ENCODE results near the gene HGFAC.

HGFAC gene

GRCh38 chr4:3427134-3427476, 14.7 kb upstream of the HGFAC start:
- DNase-seq, result no peak

DNA sequence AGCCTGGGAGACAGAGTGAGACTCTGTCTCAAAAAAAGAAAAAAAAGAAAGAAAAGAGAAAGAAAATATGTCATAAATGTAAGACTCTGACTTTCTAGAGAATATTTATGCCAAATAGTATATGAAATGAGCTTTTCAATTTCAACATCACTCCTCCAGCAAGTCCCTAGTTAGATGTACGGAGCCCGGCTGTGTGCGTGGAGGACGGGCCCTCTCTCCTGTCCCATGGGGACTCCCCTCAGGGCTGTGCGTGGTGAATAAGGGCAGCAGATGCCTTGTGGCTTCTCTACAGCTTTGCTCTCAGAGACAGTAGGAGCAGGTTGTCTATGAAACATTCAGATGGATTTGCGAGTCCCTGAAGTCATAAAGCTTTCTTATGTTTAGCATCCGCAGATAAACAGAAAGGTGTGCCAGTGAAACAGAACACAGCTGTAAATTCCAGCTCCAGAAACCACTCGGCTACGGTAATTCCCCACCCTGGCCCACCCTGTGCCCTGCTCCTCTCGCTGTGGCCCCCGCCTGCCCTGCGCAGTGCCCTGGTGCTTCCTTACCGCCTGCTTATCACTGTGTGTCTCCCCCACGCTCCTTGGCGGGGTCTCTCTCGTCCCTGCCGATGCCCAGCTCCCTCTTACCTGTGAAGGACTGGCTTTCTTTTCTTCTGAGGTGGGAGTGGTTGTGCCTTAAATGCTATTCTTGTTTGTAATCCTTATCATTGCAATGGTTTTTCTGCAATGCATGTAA, 13.9 kb upstream of the HGFAC start:
- no peak for DNase-seq

GRCh38 chr4:3429651-3430050, 12.1 kb upstream of the HGFAC start:
- DNase-seq, result no peak

GRCh38 chr4:3430524-3430923, 11.2 kb upstream of the HGFAC start:
- DNase-seq, result no peak

DNA sequence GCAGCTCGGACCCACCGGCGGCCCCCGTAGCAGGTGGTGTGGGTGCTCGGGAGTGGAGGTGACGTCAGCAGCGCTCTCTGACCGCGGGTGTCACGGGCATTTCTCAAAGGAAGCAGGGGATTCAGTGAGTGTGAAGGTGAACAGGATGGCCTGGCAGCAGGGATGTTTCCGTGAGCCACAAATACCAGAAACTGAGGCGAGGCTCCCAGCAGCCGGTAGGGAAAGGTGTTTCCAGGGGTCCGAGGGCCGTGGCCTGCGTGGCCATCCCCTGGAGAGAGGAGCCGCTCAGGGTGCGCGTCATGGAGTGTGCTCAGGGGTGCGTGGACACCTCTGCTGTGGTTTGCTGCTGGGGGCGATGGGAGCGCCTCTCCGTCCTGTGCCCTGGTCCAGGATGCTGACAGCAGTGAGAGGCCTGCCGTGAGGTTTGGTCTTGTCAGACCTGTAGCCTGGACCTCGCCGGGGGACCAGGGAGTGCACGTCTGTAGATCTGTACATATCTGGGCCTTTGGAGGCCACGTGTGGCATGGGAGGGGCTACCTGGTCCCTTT, 10.2 kb upstream of the HGFAC start:
- no peak for DNase-seq

- DNase-seq, result no peak
These were observed 9.4 kb upstream of the HGFAC start for GRCh38 chr4:3432381-3432790.

GRCh38 chr4:3433138-3433869, 8.5 kb upstream of the HGFAC start:
- DNase-seq, result no peak

DNA sequence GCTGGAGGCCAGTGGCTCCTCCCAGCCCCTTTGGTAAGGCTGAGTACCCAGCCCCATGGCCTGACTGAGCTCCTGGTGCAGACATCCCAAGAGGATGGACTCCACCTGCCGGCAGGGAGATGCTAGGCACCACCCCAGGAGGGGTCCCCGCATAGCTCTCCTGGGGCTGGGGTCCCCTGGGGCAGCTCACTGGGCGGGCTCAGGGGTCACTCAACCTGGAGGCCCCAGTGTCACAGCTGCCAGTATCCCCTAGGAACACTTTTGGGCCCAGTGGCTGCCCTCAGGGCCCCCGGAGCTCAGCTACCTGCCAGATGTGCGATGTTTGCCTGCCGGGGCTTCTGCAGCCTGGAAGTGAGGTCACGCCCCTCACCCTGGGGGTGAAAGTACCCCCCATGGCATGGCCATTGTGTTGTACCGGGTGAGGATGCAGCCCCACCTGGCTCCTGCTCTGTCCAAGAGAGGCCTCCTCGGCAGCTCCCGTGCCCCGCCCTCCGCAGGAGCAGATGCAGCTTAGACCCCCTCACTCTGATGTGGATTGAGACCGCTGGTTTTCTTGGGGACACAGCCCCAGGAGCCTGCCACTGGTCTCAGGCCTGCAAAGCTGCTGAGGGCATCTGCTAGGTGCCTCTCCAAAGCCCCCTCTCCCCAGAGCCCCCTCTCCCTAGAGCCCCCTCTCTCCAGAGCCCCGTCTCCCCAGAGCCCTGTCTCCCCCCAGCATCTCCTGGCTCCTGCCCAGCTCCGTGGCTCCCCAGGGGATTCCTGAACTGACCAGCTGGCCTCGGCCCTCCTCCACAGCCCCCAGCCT, 6.7 kb upstream of the HGFAC start:
- DNase-seq, result no peak

DNA sequence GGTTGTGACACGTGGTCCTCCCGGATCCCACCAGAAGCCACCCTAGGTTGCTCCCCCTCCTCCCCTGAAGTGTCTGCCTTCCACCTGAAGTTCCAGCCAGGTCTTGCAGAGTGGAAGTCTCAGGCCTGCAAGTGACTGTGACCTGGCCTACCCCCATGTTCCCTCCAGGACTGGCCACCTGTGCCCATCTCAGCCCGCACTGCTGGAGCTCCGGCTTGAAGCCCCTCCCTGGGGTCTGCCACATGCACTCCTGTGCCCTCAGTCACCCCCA, 6.1 kb upstream of the HGFAC start:
- no peak for DNase-seq

DNA sequence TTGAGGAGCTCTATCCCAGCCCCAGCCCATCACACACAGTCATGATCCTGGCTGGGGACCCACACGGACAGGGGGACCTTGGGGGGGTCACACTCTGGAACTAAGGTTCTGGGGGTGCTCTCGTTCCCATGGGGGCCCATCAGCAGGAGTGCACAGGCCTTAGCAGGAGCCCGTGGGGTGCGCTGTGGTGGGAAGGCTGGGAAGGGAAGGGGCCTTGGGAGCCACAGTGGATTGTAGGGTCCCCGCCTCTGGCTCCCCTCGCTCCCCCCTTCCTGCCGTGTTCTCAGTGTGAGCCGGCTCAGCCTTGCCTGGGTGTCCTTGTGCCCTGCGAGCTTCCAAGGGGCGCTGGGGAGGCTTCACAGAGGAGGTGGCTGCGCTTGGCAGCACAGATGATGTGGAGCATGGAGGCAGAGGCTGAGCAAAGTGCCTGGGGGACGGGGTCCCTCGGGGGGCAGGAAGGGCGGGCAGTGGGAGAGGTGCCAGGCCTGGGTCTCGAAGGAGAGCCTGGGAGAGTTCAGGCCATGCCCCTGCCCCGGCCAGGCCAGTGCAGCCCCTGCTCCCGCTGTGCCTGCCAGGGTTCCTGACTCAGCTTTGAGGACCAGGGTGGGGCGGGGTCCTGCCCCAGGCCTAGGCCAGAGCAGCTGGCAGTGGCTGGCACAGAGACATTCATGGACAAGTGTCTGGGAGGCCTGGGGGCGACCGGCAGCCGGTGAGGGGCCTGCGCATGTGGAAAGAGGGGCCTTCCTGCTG, 5.5 kb upstream of the HGFAC start:
- no peak for DNase-seq

DNA sequence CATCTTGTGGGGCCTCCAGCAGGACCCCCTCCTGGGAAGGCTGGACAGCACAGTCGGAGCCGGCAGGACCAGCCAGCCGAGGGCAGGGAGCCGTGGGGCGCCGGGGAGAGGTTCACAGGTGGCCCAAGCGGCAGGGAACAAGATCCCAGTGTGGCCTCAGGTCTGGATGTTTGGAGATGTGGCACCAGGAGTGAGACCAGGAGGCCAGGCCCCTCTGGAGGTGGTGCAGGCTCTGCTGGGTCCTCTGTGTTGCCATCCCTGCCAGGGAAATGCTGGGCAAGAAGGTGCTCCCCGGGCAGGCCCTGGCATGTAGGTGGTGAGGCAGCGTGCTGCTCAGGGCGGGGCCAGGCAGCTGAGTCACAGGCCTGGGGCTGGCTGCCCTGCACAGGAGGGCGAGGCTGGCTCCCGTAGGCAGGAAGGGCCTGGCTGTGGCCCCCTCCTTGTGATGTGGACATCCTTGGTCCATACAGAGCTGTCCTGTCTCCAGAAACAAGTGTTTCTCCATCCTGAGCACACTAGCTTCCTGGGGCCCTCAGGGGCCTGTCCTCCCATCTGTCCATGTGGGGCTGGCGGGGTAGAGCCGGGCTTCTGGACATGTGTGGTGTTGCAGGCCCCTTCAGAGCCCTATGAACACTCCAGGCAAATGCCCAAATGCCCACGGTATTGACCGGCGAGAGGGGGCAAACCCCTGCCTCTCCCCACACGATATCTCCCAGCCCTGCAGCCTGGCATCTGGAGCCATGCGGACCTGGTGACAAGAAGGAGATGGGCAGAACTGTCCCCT, 4.8 kb upstream of the HGFAC start:
- no peak for DNase-seq

DNA sequence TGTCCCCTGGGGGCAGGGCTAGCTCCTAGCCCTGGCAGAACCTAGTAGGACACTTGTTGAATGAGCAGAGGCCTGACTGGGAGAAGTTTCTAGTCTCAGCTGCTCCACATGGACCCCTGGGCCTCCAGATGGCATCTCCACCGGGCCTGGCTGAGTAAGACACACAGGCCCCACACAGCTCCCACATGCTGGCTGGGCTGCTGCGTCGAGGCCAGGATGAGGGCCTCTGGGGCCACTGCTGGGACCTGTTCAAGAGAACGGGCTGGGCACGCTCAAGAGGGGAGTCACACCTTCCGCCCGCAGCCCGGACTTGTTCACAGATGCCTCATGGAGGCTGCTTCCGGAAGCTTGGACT, 4.2 kb upstream of the HGFAC start:
- no peak for DNase-seq

- no peak for DNase-seq
These were observed 3.5 kb upstream of the HGFAC start for GRCh38 chr4:3437998-3438846.

DNA sequence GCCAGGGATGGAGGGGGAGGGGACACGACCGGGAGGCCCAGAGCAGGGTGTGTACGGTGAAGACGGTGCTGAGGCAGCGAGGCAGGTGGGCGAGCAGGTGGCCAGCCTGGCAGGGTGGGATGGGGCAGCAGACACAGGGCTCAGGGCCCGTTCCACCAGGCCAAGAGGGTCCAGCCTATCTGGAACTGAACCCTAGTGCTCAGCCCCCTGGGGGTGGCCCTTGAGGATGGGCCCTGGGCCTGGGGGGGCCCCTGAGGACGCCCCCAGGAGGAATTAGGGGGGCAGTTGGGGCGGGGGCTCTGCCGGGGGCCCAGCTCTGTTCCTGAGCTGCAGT, 3.0 kb upstream of the HGFAC start:
- DNase-seq, result no peak

GRCh38 chr4:3439391-3439790, 2.4 kb upstream of the HGFAC start:
- DNase-seq, result no peak

GRCh38 chr4:3440011-3440410, 1.8 kb upstream of the HGFAC start:
- DNase-seq, result no peak

- no peak for DNase-seq
These were observed 728 bp upstream of the HGFAC start for GRCh38 chr4:3440979-3441500.

- no peak for DNase-seq
These were observed 741 bp downstream of the HGFAC start for GRCh38 chr4:3442460-3442958.

DNA sequence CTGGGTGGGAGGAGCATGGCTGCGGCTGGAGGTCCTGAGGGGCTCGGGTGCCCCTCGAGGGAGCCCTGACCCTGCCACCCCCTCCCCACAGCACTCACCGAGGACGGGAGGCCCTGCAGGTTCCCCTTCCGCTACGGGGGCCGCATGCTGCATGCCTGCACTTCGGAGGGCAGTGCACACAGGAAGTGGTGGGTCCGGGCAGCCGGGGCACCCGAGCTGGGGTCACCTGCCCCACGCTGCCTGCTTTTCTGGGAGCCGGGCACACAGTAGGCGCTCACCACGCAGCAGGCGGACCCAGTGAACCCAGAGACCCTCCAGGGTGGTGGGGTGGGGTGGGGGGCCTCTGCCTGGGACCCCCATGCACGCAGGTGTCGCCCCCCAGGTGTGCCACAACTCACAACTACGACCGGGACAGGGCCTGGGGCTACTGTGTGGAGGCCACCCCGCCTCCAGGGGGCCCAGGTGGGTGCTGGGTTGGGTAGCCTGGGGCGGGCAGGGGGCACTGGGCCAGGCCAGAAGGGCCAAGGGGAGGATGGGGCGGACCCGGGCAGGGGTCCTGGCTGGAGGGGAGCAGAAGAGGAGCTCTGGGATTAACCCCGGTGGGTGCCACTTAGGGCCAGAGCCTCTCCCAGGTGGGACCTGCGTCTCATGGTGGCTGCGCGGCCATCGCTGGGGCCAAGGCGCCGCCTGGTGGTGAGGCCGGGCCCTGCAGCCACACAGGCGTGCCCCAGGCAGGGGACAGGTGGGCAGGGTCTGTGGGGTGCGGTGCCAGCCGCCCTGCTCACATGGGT, 1.4 kb downstream of the HGFAC start:
- peak; percentile 57 for DNase-seq

GRCh38 chr4:3443750-3444309, 2.1 kb downstream of the HGFAC start:
- no peak for DNase-seq

Data from left hindlimb (tissue), 1 donor.